ENCODE data around the gene NEU2. TPM values are rescaled to one million over a fixed set of nuclear protein-coding genes. Genes with fewer than 3 reads are reported as not detected.

The NEU2 gene
- total RNA-seq, 1 experiment from 2014 or later, result not detected

- no peak for DNase-seq
- H3K4me3 ChIP-seq, result no peak overlapping the region
- H3K9me3 ChIP-seq, result no peaks in the 10 kb centered on the region
- H3K36me3 ChIP-seq, result no peaks in the 10 kb centered on the region
- no peaks in the 10 kb centered on the region for H3K27me3 ChIP-seq
These were observed 47.0 kb downstream of the NEU2 start for GRCh38 chr2:233079473-233079877.

GRCh38 chr2:233079953-233080835 lies 47.7 kb downstream of the NEU2 start:
- Histone ChIP-seq H3K9me3 (no peaks in the 10 kb centered on the region), H3K36me3 (no peaks in the 10 kb centered on the region), H3K4me3 (no peak overlapping the region), H3K27me3 (no peaks in the 10 kb centered on the region)
- no peak for DNase-seq

GRCh38 chr2:233080836-233081229 lies 48.4 kb downstream of the NEU2 start:
- DNase-seq, result no peak
- Histone ChIP-seq H3K9me3 (no peaks in the 10 kb centered on the region), H3K36me3 (no peaks in the 10 kb centered on the region), H3K4me3 (no peak overlapping the region), H3K27me3 (no peaks in the 10 kb centered on the region)

- no peak for DNase-seq
- Histone ChIP-seq H3K4me3 (no peak overlapping the region), H3K9me3 (no peaks in the 10 kb centered on the region), H3K27me3 (no peaks in the 10 kb centered on the region), H3K36me3 (no peaks in the 10 kb centered on the region)
These were observed 48.8 kb downstream of the NEU2 start for GRCh38 chr2:233081232-233081730.

GRCh38 chr2:233081731-233082221 lies 49.3 kb downstream of the NEU2 start:
- Histone ChIP-seq H3K9me3 (no peaks in the 10 kb centered on the region), H3K4me3 (no peak overlapping the region), H3K27me3 (no peaks in the 10 kb centered on the region), H3K36me3 (no peaks in the 10 kb centered on the region)
- no peak for DNase-seq

GRCh38 chr2:233082222-233082930 lies 49.9 kb downstream of the NEU2 start:
- Histone ChIP-seq H3K9me3 (no peaks in the 10 kb centered on the region), H3K36me3 (no peaks in the 10 kb centered on the region), H3K27me3 (no peaks in the 10 kb centered on the region), H3K4me3 (no peak overlapping the region)
- no peak for DNase-seq

GRCh38 chr2:233082931-233083755 lies 50.7 kb downstream of the NEU2 start:
- Histone ChIP-seq H3K4me3 (no peak overlapping the region), H3K36me3 (no peaks in the 10 kb centered on the region)
- no peak for DNase-seq

GRCh38 chr2:233083782-233084181 lies 51.3 kb downstream of the NEU2 start:
- H3K36me3 ChIP-seq, result no peaks in the 10 kb centered on the region
- H3K9me3 ChIP-seq, result no peaks in the 10 kb centered on the region
- H3K27me3 ChIP-seq, result no peaks in the 10 kb centered on the region
- no peak for DNase-seq
- no peak overlapping the region for H3K4me3 ChIP-seq

More at GRCh38 chr2:233082931-233083755, 50.7 kb downstream of the NEU2 start:
- no peaks in the 10 kb centered on the region for H3K27me3 ChIP-seq
- H3K9me3 ChIP-seq, result no peaks in the 10 kb centered on the region

GRCh38 chr2:233084488-233084887 lies 52.0 kb downstream of the NEU2 start:
- Histone ChIP-seq H3K4me3 (no peak overlapping the region), H3K9me3 (no peaks in the 10 kb centered on the region), H3K27me3 (no peaks in the 10 kb centered on the region), H3K36me3 (no peaks in the 10 kb centered on the region)
- DNase-seq, result no peak

Other genes with a start within 250 kb of the NEU2 start
- 1.1 and 4.1 TPM in 2 replicates for gene SNORC, start 162.4 kb upstream of the NEU2 start, total RNA-seq (2014; rRNA removed; shearing (Covaris generic); ENCODE audit: low replicate concordance)
- 26.1 and 52.2 TPM in 2 replicates for gene NGEF, start 19.4 kb upstream of the NEU2 start, total RNA-seq (2014; rRNA removed; shearing (Covaris generic); ENCODE audit: low replicate concordance)
- not detected in 2 replicates for gene INPP5D, start 27.7 kb downstream of the NEU2 start, total RNA-seq (2014; rRNA removed; shearing (Covaris generic); ENCODE audit: low replicate concordance)
- gene ATG16L1, start 219.0 kb downstream of the NEU2 start, total RNA-seq (2014; rRNA removed; shearing (Covaris generic); ENCODE audit: low replicate concordance), result 24.4 and 33.2 TPM in 2 replicates